Loucy (cell line): ENCODE data around the gene ZNF750.

Experiments
- EZH2phosphoT487 ChIP-seq: fragments of 200-600 bp; IDR thresholded peaks from 2 replicates; pipeline ENCODE4 v1.6.1; 2018; ENCODE audit warnings: antibody characterized with exemption, mild to moderate bottlenecking, moderate library complexity, borderline replicate concordance
- TF ChIP-seq, protein P1 (sequence below): fragments of 200-600 bp; sonication (generic); conservative IDR thresholded peaks from 2 replicates; pipeline ENCODE4 v1.5.1; 2014; ENCODE audit warnings: mild to moderate bottlenecking, antibody characterized with exemption, low read length

DNA sequence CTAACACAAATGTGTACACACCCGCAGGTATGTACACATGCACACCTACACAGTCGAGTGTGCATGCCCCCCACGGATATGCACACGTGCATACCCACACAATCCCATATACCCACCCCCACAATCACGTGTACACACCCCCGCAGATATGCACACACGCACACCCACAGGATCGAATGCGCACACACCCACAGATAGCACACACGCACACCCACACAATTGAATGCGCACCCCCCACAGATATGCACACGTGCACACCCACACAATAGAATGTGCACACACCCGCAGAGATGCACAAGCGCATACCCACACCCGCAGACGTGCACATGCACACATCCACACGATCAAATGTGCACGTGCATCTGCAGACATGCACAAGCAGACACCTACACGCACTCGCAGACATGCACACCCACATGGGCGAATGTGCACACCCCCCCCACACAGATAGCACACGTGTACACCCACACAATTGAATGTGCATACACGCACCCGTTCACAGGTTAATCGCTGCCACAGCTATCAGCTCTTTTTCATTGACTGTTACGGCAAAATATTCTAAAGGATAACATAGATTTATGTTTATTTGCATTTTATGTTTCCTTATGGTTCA is 10.8 kb downstream of the ZNF750 start:
- TF ChIP-seq, protein P1, sequence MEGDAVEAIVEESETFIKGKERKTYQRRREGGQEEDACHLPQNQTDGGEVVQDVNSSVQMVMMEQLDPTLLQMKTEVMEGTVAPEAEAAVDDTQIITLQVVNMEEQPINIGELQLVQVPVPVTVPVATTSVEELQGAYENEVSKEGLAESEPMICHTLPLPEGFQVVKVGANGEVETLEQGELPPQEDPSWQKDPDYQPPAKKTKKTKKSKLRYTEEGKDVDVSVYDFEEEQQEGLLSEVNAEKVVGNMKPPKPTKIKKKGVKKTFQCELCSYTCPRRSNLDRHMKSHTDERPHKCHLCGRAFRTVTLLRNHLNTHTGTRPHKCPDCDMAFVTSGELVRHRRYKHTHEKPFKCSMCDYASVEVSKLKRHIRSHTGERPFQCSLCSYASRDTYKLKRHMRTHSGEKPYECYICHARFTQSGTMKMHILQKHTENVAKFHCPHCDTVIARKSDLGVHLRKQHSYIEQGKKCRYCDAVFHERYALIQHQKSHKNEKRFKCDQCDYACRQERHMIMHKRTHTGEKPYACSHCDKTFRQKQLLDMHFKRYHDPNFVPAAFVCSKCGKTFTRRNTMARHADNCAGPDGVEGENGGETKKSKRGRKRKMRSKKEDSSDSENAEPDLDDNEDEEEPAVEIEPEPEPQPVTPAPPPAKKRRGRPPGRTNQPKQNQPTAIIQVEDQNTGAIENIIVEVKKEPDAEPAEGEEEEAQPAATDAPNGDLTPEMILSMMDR = no peak
- no peak for TF ChIP-seq EZH2phosphoT487
